Epithelial cell of alveolus of lung (primary cell): Measurements from ENCODE around the gene IL5. TPM values are rescaled to one million over a fixed set of nuclear protein-coding genes. Genes with fewer than 3 reads are reported as not detected.

Experiments
- total RNA-seq: library from RNA; depleted of rRNA; stranded (reverse); fragments of >200 nt; gene quantifications from 2 replicates; pipeline ENCODE4 v1.2.1, GENCODE V29; 2015

The IL5 gene
- not detected in 2 replicates for total RNA-seq

GRCh38 chr5:132543472-132544201 lies at the start of gene IL5:
IL5 (minus strand) TSS chr5:132543522; CDS start chr5:132543478, 44 bp downstream.

GRCh38 chr5:132556763-132557477 lies 13.6 kb upstream of the IL5 start, which contains the start of gene RAD50:
RAD50 (plus strand) TSS chr5:132556977; CDS start chr5:132557325, 348 bp downstream.

Other genes with a start within 250 kb of the IL5 start
- 0.08 and 3.4 TPM in 2 replicates for gene SLC22A4, start 249.1 kb downstream of the IL5 start, total RNA-seq
- gene SLC22A5, start 173.8 kb downstream of the IL5 start, total RNA-seq: 4.1 and 5.1 TPM in 2 replicates
- gene IRF1, start 52.7 kb downstream of the IL5 start, total RNA-seq: 13.6 and 48.6 TPM in 2 replicates
- gene RAD50, start 13.5 kb upstream of the IL5 start, total RNA-seq: 16.0 and 16.8 TPM in 2 replicates
- not detected in 2 replicates for gene IL13, start 114.7 kb upstream of the IL5 start, total RNA-seq
- not detected in 2 replicates for gene IL4, start 130.5 kb upstream of the IL5 start, total RNA-seq
- gene KIF3A, start 194.0 kb upstream of the IL5 start, total RNA-seq: 3.1 and 3.5 TPM in 2 replicates
- gene CCNI2, start 203.9 kb upstream of the IL5 start, total RNA-seq: under 0.01 TPM in 1 of 2 replicates, not detected in the other
- 37.9 and 50.1 TPM in 2 replicates for gene SEPTIN8, start 233.7 kb upstream of the IL5 start, total RNA-seq